ENCODE data around the gene FARS2.

The FARS2 gene

DNA sequence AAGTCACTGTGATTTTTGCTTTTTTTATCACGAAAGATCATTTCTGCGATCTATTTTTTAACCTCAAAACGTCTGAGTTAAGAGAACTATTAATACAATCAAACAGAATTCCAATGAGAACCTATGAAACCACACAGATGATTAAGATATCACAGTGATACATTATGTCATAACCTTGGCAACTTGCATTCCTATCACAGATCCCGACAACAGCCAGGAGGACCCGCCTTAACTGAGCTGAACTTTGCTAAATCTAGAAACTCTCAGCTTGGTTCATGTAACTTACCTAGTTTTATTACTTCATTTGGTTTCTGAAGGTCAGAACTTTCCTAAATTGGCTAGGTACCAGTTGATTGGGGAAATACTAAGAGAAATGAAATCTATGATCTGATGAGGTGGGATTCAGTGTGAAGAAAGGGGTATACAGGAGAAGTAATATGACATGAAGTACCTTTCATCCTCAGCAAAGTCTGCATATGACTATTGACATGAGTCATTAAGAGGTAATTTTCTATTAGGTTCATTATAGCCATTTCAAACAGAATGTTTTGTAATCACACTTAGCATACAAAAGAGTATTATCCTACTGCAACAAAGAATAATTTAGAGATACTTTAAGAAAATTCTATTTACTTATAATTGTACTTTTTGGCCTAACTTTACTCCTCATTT lies 11.7 kb upstream of the FARS2 start:
- DNase-seq (ENCODE audit: low spot score): no peak

DNA sequence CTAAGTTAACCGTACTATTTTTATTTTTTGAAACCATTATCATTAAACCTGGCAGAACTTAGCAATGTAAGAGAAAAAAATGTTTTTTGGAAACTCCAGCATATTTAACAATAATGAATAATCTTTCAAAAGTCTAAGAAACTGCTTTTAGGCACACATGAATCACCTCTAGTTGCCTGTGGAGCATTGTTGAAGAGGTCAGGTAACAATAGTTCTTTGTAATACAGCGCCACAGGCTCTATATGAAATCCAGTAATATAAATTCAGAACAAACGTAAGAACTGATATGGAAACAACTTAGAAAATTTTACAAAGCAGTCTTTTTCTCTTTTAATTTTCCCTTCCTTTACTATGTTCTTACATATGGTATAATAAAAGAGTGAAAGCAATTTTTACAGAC lies 10.9 kb upstream of the FARS2 start:
- no peak for DNase-seq (ENCODE audit: low spot score)

DNA sequence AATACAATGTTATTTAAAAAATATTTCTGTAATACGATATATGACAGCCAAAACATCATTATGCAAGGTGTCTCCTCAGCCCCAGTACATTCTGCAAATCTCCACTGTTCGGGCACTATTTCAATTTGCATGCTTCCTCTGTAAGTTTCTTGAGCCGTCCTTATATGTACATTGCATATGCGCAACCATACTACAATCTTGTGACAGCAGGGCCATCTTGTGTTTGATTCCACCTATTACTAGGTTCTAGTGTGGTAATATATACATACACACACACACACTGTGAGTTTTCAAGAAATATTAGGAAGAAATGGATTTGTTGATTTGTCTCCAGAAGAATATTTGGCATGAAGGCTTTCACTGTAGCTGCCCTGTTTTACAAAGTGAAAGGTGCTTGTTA lies 10.4 kb upstream of the FARS2 start:
- DNase-seq (ENCODE audit: low spot score): no peak

DNA sequence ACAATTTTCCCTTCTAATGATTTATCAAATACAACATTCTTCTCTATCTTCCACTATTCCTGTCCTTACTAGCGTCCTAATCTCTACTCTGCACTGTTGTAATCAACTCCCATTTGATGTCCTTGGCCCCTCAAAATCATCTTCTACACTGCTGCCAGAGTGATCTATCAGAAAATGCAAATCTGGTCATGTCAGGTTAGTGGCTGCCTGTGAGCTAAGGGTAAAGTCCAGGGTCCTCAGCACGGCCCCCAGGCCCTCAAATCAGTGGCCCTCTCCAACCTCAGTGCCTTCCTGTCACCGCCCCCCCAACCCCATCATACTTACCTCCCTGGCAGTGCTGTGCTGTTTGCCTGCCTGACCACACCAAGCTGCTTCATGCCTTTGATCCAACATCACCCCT lies 4.4 kb upstream of the FARS2 start:
- no peak for DNase-seq (ENCODE audit: low spot score)

DNA sequence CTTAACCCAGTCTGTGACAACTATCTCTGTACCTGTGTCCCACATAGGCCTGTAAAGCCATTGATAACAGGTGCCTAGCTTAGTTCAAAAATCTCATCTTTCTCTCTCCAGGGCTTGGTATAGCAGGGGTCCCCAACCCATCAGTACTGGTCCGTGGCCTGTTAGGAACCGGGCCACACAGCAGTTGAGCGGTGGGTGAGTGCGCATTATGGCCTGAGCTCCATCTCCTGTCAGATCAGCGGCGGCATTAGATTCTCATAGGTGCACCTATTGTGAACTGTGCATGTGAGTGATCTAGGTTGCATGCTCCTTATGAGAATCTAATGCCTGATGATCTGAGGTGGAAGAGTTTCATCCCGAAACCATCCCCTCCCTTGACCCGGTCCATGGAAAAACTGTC lies 3.9 kb upstream of the FARS2 start:
- DNase-seq (ENCODE audit: low spot score): no peak

DNA sequence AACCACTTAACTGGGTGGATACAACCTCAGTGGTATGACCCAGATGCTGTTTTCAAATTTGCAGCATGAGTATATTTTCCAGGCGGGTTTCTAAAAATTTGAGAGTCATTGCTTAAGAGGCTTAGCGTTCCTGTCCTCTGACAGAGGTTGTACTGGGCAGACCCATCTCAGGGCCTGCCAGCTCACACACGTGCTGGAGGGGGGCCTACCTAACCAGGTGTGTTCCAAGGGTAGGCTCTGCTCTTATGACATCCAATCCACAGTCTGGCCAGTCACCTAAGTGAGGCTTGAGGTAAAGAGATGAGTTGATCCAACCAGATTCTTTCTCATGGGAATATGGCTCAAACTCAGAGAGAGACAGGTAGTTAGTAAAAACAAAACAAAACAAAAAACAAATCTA lies 1.9 kb upstream of the FARS2 start:
- DNase-seq (ENCODE audit: low spot score): no peak

DNA sequence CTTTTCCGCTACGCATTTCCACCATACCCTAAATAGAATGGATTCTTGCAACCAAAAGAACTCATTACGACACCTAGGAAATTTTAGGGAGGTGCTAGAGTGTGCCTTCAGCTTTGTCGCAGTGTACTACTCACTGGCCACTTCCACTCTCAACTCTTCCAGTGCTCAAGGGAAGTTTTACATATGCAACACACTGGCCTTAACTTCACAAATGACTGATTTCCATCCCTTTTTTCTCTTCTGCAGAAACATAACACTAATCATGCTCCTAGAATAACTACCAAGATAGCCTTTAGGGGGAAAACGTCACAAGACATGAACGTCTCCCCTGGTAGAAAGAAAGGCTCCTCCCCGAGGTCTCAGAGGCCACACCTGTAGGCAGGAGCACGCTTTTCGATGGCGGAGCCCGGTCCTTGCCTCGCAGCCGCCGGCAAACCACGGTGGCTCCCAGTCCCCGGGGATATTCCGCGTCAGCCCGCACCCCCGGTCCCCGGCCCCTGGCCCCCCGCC lies 1.1 kb upstream of the FARS2 start:
- DNase-seq (ENCODE audit: low spot score): peak; percentile 67

DNA sequence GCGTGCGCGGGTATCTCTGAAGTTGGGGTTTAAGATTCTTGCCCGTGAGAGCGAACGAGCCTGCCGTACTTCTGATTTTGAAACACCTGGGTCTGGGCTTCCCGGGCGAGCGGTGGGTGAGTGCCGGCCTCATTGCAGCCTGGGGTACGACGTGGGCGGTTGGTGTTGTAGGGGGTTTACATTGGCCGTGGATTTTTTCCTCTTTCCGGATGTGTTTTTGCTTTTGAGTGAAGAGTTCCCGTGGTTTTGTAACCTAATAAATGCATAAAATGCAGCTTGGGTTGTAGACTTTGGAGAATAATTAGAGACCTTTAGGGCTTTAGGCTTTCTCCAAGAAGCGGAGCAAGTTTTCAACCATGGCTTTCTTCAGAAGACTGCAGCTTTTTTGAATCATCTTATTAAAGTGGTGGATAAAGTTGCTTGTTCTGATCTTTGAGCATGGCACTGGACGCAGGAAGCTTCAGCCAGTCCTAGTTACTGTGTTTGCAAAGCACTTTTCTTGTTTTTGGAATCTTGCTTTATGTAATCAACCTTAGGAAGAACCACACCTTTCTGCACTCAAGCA lies 314 bp downstream of the FARS2 start:
- no peak for DNase-seq (ENCODE audit: low spot score)

DNA sequence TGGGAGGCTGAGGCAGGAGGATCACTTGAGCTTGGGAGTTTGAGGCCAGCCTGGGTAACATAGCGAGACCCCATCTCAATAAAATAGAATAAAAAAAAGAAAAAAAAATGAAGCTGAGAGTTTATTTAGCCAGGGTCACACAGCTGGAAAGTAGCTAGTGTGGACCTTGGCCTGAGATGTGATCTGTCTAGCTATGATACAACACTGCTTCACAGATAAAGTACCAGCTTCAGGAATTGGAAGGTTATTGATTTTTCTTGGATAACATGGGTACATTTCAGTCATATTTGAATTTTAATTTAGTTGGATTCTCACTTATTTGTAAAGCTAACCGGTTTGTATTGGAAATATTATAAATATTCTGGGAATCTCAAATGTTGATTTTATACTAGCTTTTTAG lies 5.1 kb downstream of the FARS2 start:
- no peak for DNase-seq (ENCODE audit: low spot score)

DNA sequence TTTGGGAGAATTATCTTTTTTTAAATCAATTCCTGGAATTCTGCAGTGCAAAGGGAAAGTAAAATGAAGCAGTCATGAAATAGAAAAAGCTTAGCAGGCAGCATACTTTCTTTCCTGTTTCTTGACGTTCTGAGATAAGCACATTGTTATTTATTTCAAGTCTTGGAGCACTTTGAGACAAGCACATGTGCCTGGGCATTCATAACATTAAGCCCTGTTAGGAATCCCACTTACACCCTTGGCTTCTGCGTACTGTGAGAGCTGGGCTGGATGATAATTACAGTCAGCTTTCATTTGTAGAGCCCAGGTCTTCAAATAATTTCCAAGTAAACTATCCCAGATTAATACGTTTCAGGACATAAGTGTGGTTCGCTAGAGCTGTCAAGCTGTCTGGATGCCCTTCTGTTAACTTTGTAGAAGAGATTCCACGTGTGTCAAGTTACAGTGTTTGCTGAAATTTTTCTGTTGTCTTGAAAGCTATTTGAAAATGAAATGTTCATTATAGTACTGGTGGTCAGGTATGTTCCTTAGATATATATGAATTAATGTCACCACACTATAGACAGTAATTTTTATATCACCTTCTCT lies 8.9 kb downstream of the FARS2 start:
- DNase-seq (ENCODE audit: low spot score): no peak

DNA sequence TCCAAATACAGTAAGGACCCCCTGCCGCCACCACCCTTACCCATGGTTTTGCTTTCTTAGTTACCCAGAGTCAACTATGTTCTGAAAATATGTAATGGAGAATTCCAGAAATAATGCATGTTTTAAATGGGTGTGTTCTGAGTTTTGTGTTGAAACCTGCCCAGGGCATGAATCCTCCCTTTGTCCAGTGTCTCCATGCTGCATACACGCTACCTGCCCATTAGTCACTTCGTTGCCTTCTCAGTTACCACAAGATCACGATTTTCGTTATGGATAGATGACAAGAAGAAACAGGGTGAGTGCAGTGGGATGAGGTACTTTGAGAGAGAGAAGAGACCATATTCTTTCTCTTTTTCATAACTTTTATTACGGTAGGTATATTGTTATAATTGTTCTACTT lies 10.6 kb downstream of the FARS2 start:
- no peak for DNase-seq (ENCODE audit: low spot score)

DNA sequence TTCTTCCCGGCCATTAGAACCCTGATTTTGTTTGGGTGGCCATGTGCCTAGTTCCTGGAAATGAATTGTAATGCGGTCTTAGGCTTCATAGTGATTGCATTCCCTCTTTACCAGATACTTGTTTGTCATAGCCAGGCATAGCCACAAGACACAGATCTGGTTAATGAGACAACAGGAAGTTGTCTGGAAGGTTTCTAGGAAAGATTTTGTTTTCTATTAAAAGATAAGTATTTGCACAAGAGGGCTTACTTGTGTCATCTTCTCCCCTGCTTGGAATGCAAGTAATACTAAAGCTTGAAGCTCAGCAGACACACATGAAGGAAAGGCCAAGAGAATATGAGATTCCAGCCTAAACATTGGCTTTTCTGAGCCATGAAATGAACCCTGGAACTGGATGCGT lies 12.9 kb downstream of the FARS2 start:
- peak; percentile 40 for DNase-seq (ENCODE audit: low spot score)

DNA sequence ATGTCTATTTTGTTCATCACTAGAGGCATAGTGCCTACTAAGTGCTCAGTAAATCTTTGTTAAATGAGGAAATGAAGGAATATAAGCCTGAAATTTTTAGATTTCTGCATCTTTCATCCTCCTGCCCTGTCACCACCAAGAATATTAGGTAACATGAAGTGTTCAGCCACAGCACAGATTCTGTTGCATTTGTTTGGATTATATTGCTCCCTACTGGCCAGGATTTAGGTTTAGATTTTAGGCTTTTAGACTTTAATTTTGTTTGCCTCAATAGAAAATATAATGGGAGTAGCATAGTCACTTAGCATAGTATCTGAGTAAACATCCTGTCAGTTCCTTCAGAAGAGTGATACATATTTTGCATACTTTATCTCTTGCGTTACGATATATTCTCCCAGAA lies 14.2 kb downstream of the FARS2 start:
- no peak for DNase-seq (ENCODE audit: low spot score)

DNA sequence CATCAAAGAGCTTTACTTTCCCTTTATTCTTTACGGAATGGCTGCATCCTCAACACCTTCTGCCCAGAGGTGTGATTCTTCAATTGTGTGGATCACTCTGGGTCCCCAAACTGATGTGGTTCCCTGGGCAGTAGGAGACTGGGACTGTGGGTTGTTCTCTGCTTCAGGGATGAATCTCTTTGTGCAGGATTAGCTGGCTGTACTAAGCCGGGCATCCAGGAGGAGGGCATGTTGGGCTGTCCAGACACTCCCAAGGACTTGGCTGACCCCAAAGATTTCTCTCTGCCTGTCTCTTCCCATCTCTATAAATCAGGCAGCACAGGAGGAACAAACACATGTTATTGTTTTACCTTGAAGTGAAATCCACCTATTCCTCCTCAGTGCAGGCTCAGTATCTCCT lies 15.3 kb downstream of the FARS2 start:
- no peak for DNase-seq (ENCODE audit: low spot score)

DNA sequence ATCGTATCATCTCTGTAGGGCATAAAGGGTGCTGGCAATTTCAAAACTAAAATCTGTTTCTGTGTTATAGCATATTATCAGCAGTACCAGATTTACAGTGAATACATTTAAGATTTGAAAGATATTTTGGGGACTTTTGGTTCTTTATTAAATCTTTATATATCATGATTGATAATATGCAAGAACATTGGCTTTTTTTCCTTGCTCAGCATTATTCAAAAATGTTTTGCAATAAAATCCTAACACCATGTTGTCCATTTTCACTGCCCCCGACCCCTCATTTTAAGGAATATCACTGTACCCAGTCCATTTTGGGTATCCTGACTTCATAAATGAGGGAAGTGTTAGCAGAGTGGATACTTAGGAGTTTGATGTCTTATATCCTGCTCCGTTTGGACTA lies 16.3 kb downstream of the FARS2 start:
- DNase-seq (ENCODE audit: low spot score): no peak

DNA sequence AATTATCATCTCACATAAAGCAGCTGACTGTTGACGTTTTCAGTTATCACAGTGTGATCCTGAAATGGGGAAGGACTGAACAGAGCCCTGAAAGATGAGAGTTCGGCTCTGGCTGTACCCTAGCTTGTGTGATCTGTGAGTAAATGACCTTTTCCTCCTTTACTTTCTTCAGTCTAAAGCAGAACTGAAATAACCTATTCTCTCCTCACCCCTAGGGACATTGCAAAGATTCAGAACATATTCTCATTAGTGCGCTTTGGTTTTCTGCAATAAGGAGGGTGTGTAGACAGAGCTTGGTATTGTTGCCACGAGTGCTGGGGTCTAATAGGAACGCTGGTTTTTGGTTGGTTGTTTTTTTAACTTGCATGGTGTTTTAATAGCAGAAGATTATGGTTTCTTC lies 16.7 kb downstream of the FARS2 start:
- DNase-seq (ENCODE audit: low spot score): no peak

DNA sequence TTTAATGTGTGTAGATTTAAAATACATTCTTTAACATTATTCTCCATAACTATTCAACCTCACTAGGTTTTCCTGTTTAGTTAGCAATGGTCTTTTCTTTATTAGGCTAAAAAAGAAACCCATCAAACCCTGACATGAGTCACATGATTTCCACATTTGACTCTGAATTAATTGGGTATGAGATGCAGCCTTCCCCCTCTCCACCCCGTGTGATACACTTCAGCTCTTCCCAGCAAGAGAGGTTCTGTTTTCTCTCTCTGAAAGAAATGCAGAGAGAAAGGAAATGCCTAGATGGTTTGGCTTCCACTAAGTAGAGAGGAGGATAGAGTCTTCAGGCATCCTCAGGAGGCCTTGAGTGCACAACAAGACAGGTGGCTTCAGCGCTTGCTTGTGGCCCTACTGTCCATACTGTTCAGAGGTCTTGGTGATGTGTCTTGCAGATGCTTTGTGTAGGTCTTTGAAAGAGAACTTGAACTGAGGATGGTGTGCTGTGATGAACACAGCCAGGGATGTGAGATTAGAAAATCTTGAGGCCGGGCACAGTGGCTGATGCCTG lies 17.3 kb downstream of the FARS2 start:
- DNase-seq (ENCODE audit: low spot score): peak; percentile 63

DNA sequence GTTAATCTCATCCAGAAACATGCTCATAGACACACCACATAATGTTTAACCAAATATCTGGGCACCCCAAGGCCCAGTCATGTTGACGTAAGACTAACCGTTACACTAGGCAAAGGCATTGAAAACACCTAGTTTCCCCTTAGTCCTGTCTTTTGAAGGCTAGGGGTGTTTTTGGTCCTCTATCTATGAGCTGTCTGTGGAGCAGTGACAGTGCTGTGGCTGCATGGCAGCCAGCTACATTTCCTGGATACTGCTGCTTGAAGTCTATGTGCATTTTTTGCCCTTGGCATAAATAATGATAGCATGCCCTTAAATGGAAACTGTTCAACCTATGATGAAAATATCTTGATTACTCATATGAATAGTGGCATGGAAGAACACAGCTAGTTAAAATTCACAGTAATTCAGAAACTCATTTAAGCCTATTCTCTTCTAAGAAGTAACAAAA lies 18.6 kb downstream of the FARS2 start:
- DNase-seq (ENCODE audit: low spot score): peak; percentile 91

DNA sequence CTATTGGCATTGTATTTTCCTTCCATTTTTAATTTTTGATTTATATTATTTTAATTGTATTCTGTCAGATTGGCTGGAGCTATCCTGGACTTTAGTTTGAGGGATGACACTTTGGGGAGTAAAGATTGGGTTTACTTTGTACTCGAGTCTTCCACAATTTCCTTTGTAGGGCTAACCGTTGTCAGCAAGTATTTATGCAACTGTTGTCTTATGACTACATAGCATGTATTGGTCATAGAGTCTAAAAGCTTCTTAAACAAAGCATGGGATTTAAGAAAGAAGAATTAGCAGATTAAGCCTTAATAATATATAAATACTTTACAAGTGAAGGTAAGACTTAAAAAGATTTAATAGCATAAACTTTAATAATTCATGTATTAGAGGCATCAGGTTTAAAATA lies 19.6 kb downstream of the FARS2 start:
- peak; percentile 61 for DNase-seq (ENCODE audit: low spot score)

DNA sequence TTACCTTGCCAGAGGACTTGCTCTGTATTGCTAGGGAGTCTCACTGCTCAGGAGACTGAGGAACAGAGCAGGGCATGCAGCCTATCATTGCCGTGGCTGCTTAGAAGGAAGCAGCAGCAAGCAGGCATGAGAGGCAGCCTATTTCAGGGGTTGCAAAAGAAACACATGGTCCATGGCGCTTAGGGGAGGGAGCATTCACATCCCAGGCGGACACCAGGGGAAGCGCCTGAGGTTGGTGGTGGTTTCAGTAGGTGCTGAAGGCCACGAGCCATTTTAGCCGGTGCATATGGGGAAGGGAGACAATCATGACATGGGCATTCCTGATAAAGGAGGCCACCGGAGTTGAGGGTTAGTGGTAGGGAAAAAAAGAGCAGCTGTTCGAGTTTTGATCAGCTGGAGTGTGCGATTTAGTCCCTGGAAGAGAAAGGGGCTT lies 20.9 kb downstream of the FARS2 start:
- no peak for DNase-seq (ENCODE audit: low spot score)

DNA sequence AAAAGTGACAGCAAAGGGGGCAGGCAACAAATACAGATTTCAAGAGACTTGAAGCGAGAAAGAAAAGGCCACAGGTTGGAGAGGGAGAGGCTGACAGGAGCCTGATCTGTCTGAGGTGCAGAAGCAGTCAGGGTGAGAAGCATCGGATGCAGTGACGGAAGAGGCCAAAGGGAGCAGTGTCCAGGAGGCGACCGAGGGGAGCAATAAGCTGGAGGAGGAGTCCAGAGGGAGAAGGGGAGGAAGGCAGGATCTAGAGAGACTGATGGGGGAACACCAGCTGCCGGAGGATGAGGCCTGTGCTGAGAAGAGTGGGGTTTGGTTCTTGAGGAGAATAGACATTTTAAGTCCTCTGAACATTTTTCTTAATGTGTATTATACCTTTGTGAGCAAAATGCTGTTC lies 23.8 kb downstream of the FARS2 start:
- DNase-seq (ENCODE audit: low spot score): no peak

DNA sequence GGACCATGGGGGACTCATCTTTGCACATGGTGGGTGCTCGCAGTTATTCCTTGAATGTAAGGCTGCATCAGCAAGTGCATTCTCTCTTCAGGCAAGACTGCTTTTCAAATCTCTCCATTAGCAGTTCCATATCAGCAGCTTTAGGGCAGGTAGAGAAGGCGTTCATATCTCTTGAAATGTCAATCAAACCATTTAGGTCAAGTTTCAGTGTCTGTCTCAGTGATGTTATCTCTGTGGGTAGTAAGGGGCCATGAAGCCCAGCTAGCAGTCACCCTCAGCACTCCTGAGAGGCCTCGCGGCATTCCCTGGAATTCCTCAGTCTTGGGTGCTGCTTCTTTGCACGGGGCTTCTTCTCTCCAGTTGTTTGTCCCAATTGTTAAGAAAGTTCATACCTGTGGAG lies 24.2 kb downstream of the FARS2 start:
- no peak for DNase-seq (ENCODE audit: low spot score)

DNA sequence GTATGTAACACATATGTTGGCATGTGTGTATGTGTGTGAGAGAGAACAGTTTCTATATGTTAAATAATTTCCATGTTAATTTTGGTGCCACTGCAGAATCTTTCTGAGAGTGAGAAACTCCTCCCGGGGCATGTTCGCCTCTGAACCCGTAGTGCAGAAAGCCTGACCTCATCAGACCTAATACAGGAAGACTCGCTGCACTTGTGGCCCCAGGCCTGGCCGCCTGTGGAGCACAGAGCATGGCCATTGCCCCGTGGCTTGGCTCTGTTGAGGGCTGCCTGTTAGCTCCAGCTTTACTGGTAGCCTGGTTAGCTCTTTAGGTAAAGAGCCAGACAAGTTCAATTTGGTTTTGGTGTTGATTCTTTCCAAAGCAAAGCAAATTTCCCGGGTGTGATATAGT lies 25.5 kb downstream of the FARS2 start:
- no peak for DNase-seq (ENCODE audit: low spot score)
